C1 segment of cervical spinal cord (tissue), 14 donors: ENCODE results near the gene STARD9.
"Not testable (repeated sequence)": the region's sequence is repeated elsewhere in the genome, so short reads cannot be mapped to it uniquely, and the experiment has no call there.

Source experiments
- DNase-seq, 14 donors: peaks; one replicate each; lab custom pipeline; 2025; lab: John Stamatoyannopoulos, UW

The STARD9 gene

DNA sequence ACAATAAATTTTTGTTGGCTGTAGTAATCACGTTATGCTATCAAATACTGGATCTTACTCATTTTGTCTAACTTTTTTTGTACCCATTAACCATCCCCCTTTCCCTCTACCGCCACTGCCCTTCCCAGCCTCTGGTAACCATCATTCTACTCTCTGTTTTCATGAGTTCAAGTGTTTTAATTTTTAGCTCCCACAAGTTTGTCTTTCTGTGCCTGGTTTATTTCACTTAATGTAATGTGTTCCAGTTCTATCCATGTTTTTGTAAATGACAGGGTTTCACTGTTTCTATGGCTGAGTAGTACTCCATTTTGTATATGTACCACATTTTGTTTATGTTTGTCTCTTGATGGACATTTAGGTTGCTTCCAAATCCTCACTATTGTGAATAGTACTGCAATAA is 52.1 kb downstream of the STARD9 start:
- no peak for DNase-seq

DNA sequence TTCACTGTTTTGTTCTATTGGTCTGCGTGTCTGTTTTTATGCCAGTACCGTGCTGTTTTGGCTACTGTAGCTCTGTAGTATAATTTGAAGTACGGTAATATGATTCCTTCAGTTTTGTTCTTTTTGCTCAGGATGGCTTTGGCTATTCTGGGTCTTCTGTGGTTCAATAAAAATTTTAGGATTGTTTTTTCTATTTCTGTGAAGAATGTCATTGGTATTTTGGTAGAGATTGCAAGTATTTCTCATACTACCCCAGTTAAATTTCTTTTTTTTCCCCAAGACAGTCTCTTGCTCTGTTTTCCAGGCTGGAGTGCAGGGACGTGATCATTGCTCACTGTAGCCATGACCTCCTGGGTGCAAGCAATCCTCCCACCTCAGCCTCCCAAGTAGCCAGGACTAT is 53.4 kb downstream of the STARD9 start:
- no peak for DNase-seq

GRCh38 chr15:42632105-42632675 is 56.8 kb downstream of the STARD9 start:
- no peak for DNase-seq

DNA sequence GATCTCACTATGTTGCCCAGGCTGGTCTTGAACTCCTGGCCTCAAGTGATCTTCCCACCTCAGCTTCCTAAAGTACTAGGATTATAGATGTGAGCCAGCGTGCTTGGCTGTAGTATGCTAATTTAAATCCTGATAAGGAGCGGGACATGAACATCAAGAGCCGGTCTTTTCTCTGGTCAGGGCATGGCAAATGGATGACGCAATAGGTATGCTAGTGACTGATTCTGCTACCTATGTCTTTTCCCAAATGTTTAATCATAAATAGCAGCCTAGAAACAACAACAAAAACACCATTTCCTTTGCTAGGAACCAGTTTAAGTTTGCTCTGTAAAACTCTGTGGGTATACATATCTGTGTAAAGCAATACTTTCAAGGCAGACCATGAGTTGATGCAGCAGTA is 64.7 kb downstream of the STARD9 start:
- DNase-seq: no peak

DNA sequence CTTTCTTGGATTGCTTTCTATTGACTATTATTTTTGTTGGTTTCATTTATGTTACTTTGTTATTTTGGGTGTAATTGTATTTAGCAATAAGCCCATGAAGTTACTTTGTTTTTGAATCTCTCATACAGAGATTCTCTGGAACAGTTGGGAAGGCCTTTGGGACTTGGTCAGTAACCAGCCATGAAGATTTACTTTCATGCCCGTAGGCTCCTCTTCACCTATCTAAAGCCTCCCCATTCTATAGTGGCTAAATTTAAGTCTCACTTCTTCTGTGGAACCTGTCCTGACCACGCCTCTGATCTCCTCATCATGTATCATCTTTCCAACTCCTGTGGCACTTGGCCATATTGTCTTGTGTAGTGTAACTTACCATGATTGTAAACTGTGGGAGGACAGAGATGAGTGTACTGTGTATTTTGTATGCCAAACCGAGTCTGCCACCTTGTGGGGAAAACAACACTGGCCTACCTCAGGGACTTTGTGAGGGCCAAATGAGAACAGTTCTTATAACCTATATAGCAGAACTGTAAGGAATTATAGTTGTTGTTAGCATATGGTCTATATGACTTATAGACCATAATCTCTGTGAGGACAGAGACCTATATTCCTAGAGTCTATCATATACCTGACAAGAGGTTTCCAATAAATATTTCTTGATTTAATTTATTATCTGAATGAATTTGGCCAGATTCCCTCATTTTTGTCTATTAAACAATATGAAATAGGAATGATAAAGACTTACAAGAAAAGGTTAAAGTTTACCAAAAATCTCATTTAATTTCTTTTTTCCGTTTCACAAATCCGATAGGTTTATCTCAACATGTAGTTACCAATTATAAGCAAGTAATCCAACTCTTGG is 75.0 kb downstream of the STARD9 start:
- DNase-seq: peak in 9 of 14 donors; percentile 1 to 46 (median 18)

- DNase-seq: no peak
Observed at GRCh38 chr15:42665827-42666226, 90.4 kb downstream of the STARD9 start.

- no peak for DNase-seq
Observed at GRCh38 chr15:42667855-42668254, 92.4 kb downstream of the STARD9 start.

- no peak for DNase-seq
Observed at GRCh38 chr15:42670451-42670850, 95.0 kb downstream of the STARD9 start.

DNA sequence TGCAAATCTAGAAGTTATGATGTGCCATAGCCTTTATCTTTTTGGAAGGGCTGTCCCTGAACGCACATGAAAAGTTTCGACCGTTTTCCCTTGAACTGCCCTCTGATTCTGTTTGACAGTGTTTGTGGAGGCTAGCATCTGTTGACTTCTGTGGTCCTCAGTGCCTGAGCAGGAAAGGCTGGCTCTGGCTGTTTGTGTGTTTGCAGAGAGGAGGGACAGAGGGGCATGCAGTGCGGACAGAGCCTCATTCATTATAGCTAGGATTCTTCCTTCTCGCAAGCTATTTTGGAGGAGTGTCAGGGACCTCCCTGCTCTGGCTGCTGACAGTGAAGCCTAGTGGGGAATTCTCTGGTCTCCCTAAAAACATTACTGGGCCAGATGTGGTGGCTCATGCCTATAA is 97.0 kb downstream of the STARD9 start:
- no peak for DNase-seq

DNA sequence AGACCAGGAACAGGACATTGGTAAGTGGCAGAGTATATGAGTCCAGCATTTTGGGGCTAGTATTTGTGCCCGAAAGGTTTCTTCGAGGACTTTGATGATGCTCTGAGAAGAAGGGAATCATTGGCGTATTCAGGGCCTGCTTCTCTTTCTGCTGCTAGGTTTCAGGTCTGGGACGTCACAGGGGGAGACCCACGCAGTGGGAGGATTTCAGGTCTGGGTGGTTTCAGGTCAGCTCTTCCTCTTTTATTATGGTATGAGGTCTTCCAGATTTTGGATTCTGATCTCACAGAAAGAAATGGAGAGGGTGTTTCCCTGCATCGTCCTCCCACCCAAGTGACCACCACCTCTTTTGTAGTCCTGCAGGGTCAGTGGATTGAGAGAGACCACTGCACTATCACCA is 99.1 kb downstream of the STARD9 start:
- no peak for DNase-seq

DNA sequence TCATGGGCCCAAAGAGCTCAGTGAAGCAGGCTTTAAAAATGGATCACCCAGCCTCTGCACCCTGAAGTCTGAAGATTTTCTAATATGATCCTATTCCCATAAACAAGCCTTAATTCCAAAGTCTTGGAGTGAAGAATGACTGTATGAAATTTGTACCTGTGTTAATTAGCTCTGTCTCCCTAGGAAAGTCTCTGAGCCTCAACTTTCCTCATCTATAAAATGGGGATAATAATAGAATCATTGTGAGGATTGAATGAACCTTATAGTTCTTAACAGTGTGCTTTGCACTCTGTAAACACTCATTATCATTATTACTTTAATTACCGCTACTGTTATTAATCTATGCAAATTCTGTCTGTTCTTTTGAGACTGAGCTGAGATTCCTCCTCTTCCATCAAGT is 99.6 kb downstream of the STARD9 start:
- DNase-seq: no peak

- DNase-seq: no peak
Observed at GRCh38 chr15:42679285-42680141, 104.1 kb downstream of the STARD9 start.

GRCh38 chr15:42680142-42680482 is 104.7 kb downstream of the STARD9 start:
- DNase-seq: not testable (repeated sequence)

- DNase-seq: no peak
Observed at GRCh38 chr15:42681119-42681518, 105.7 kb downstream of the STARD9 start.

- peak in 1 of 14 donors; percentile 38 for DNase-seq
Observed at GRCh38 chr15:42686281-42686680, 110.9 kb downstream of the STARD9 start.

GRCh38 chr15:42687740-42688139 is 112.3 kb downstream of the STARD9 start:
- no peak for DNase-seq

DNA sequence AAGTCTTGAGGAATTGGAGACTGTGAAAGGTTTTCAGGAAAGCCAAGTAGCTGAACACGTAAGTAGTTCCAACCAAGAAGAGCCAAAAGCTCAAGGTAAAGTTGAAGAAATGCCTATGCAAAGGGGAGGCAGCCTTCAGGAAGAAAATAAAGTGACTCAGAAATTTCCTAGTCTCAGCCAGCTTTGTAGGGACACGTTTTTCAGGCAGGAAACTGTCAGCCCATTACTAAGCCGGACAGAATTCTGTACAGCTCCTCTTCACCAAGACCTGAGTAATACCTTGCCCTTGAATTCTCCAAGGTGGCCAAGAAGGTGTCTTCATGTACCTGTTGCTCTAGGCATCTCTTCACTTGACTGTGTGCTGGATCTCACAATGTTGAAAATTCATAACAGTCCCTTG is 112.9 kb downstream of the STARD9 start:
- DNase-seq: no peak

- no peak for DNase-seq
Observed at GRCh38 chr15:42691308-42691707, 115.9 kb downstream of the STARD9 start.

DNA sequence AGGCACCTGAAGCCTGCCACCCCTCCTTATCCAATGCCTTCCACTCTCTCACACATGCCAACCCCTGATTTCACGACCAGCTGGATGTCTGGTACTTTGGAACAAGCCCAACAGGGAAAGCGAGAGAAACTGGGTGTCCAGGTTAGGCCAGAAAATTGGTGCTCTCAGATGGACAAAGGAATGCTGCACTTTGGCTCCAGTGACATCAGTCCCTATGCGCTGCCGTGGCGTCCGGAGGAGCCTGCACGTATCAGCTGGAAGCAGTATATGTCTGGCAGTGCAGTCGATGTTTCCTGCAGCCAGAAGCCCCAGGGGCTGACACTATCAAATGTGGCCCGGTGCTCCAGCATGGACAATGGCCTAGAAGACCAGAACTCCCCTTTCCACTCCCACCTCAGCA is 116.4 kb downstream of the STARD9 start:
- DNase-seq: peak in 1 of 14 donors; percentile 26

- no peak for DNase-seq
Observed at GRCh38 chr15:42692536-42692935, 117.1 kb downstream of the STARD9 start.

DNA sequence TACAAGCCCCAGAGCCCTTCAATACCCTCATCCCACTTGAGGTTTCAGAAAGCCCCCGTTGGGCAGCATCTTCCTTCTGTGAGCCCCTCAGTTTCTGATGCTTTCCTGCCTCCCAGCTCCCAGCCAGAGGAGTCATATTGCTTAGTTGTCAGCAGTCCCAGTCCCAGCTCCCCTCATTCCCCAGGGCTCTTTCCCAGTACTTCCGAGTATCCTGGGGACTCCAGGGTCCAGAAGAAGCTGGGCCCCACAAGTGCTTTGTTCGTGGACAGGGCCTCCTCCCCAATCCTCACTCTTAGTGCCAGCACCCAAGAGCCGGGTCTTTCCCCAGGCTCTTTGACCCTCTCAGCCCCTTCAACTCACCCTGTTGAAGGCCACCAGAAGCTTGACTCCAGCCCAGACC is 117.6 kb downstream of the STARD9 start:
- no peak for DNase-seq

DNA sequence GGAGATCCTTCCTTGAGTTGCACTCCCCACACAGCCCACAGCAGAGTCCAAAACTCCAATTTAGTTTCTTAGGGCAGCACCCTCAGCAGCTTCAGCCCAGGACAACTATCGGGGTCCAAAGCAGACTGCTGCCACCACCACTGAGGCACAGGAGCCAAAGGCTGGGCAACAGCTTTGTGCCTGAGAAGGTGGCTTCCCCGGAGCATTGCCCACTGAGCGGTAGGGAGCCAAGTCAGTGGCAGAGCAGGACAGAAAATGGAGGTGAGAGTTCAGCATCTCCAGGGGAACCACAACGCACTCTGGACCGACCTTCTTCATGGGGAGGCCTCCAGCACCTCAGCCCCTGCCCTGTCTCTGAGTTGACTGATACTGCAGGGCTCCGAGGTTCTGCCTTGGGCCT is 118.1 kb downstream of the STARD9 start:
- DNase-seq: no peak

DNA sequence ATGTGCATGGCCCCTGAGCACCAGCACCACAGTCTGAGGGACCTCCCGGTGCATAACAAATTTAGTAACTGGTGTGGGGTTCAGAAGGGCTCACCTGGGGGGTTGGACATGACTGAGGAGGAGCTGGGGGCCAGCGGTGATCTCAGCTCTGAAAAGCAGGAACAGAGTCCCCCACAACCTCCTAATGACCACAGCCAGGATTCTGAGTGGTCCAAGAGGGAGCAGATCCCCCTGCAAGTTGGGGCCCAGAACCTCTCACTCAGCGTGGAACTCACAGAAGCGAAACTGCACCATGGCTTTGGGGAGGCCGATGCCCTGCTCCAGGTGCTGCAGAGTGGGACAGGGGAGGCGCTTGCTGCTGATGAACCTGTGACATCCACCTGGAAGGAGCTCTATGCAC is 118.5 kb downstream of the STARD9 start:
- DNase-seq: no peak
